Measurements from ENCODE around the gene CACNA1C. TPM values are rescaled to one million over a fixed set of nuclear protein-coding genes. Genes with fewer than 3 reads are reported as not detected.

CACNA1C gene
- total and polyA plus RNA-seq, 2 of the 4 experiments (the other 2 are of a cell fraction): 1.6 to 2.6 TPM

- Histone ChIP-seq H2BK5ac (ENCODE audit: low read depth, low read length, poor library complexity, severe bottlenecking) (no peak overlapping the region), H3K4ac (ENCODE audit: low read depth, low read length) (no peak overlapping the region), H4K8ac (ENCODE audit: low read depth in 2 of 2, low read length in 2 of 2) (no peak overlapping the region), H2BK15ac (ENCODE audit: low read depth, low read length) (no peak overlapping the region), H3K27me3 (ENCODE audit: control insufficient read depth, insufficient read depth, low read length) (no peaks in the 10 kb centered on the region), H2BK120ac (ENCODE audit: low read depth, low read length) (no peak overlapping the region), H3K4me2 (ENCODE audit: low read depth, low read length) (no peak overlapping the region), H3K9me3 (ENCODE audit: control insufficient read depth, insufficient read depth, low read length) (no peaks in the 10 kb centered on the region), H3K36me3 (ENCODE audit: control insufficient read depth, insufficient read depth, low read length) (no peaks in the 10 kb centered on the region), H3K9me1 (ENCODE audit: insufficient read depth, low read length) (peaks cover 16% of the 10 kb centered on the region), H3K23ac (ENCODE audit: low read depth, low read length) (no peak overlapping the region), H2BK20ac (ENCODE audit: low read depth, low read length) (no peak overlapping the region), H4K91ac (ENCODE audit: insufficient read depth, low read depth, low read length) (no peak overlapping the region), H3K4me1 (ENCODE audit: control insufficient read depth, insufficient read depth, low read length) (peaks cover 10% of the 10 kb centered on the region), H4K20me1 (ENCODE audit: insufficient read depth, low read length) (peaks cover 10% of the 10 kb centered on the region; the same call in 1 of the 2 replicates), H2AK5ac (ENCODE audit: low read depth, low read length) (no peak overlapping the region), H3K18ac (ENCODE audit: low read depth, low read length) (no peak overlapping the region), H3K56ac (ENCODE audit: extremely low read depth, insufficient read depth, low read length) (no peak overlapping the region), H3K14ac (replicated peaks; ENCODE audit: low read depth, low read length) (no peak overlapping the region), H3K27ac (ENCODE audit: insufficient read depth, low read length) (no peak overlapping the region), H3K79me1 (ENCODE audit: low read depth in 1 of 2, low read length in 2 of 2) (no peaks in the 10 kb centered on the region), H2AK9ac (replicated peaks; ENCODE audit: low read depth, low read length, poor library complexity) (no peak overlapping the region), H2AFZ (replicated peaks; ENCODE audit: low read length, poor library complexity) (no peak overlapping the region), H4K5ac (ENCODE audit: low read depth, low read length) (no peak overlapping the region), H3K9ac (ENCODE audit: low read depth, low read length) (no peak overlapping the region), H3K4me3 (ENCODE audit: insufficient read depth, low read depth, low read length) (no peak overlapping the region)
- DNase-seq: no peak
- POLR2A ChIA-PET (ENCODE audit: unreplicated experiment): no interaction called here
- dilution Hi-C loops (cut with HindIII; ENCODE audit: low sequenced_read_pairs, unreplicated experiment) (no loop called here), in situ Hi-C loops (cut with MboI; ENCODE audit: low sequenced_read_pairs) (no loop called here), intact Hi-C loops (cut with micrococcal nuclease) (no loop called here)
- CTCF ChIA-PET: no interaction called here
- no peak for ATAC-seq (ENCODE audit: low read depth)
- TF ChIP-seq MAFK (IDR thresholded peaks at IDR 0.05; ENCODE audit: low read depth, low read length) (no peak), BHLHE40 (IDR thresholded peaks at IDR 0.05; ENCODE audit: low read depth, low read length) (no peak), RAD21 (IDR thresholded peaks at IDR 0.05; ENCODE audit: low read length) (no peak), CEBPB (IDR thresholded peaks at IDR 0.05; ENCODE audit: low read depth, low read length) (no peak), CHD1 (IDR thresholded peaks at IDR 0.05; ENCODE audit: low read depth, low read length) (no peak), USF2 (IDR thresholded peaks at IDR 0.05; ENCODE audit: low read depth, low read length) (no peak), POLR2A (IDR thresholded peaks at IDR 0.05; ENCODE audit: low read depth, low read length) (no peak), SMC3 (IDR thresholded peaks at IDR 0.05; ENCODE audit: low read depth, low read length) (no peak), MXI1 (IDR thresholded peaks at IDR 0.05; ENCODE audit: borderline replicate concordance, low read depth, low read length) (no peak), RFX5 (IDR thresholded peaks at IDR 0.05; ENCODE audit: low read depth, low read length) (no peak), FOS (IDR thresholded peaks at IDR 0.05; ENCODE audit: low read depth, low read length) (no peak), CTCF (conservative IDR thresholded peaks at IDR 0.05; ENCODE audit: low read depth, low read length) (no peak), RCOR1 (IDR thresholded peaks at IDR 0.05; ENCODE audit: insufficient replicate concordance, low read length) (no peak), ELK1 (IDR thresholded peaks at IDR 0.05; ENCODE audit: borderline replicate concordance, low read depth, low read length) (no peak), MAZ (IDR thresholded peaks at IDR 0.05; ENCODE audit: borderline replicate concordance, low read depth, low read length) (no peak), NFE2L2 (IDR thresholded peaks at IDR 0.05; ENCODE audit: low read depth, low read length) (no peak)
- no CpG with 5 or more reads among the region's 2 CpGs for WGBS, 2 experiments (ENCODE audit: extremely low coverage in 2 of 2, insufficient read length in 1 of 2)
- no TSS peak for BruUV-seq (replicated peaks)
These were observed 348.3 kb downstream of the CACNA1C start for GRCh38 chr12:2401040-2401439.

Data from IMR-90 (cell line).